ENCODE measurements around the gene TUBB6.

- TF ChIP-seq REST (IDR thresholded peaks at IDR 0.05; ENCODE audit: borderline replicate concordance) = no peak
- TF ChIP-seq CTCF (IDR thresholded peaks at IDR 0.05; ENCODE audit: poor library complexity, severe bottlenecking) = no peak
- no peak for TF ChIP-seq POLR2AphosphoS5 (IDR thresholded peaks at IDR 0.05)
- TF ChIP-seq EZH2 (IDR thresholded peaks at IDR 0.05; ENCODE audit: borderline replicate concordance, insufficient read depth, low read length, poor library complexity, severe bottlenecking) = no peak
- TF ChIP-seq TAF1 (IDR thresholded peaks at IDR 0.05; ENCODE audit: low read depth) = no peak
Measured at GRCh38 chr18:12302391-12303147, 5.5 kb upstream of the TUBB6 start.

All from neural cell (in vitro differentiated cells).